Measurements from ENCODE around the gene RAB8A. TPM values are rescaled to one million over a fixed set of nuclear protein-coding genes. Genes with fewer than 3 reads are reported as not detected.
A peak's percentile ranks its signal among the peaks of the same experiment; 100 is the strongest.

The RAB8A gene
- 100 to 1,000 TPM in 1 of 6 donors, 10 to 100 TPM in 5; 29.3 to 117 (median 60.6) TPM for total RNA-seq

DNA sequence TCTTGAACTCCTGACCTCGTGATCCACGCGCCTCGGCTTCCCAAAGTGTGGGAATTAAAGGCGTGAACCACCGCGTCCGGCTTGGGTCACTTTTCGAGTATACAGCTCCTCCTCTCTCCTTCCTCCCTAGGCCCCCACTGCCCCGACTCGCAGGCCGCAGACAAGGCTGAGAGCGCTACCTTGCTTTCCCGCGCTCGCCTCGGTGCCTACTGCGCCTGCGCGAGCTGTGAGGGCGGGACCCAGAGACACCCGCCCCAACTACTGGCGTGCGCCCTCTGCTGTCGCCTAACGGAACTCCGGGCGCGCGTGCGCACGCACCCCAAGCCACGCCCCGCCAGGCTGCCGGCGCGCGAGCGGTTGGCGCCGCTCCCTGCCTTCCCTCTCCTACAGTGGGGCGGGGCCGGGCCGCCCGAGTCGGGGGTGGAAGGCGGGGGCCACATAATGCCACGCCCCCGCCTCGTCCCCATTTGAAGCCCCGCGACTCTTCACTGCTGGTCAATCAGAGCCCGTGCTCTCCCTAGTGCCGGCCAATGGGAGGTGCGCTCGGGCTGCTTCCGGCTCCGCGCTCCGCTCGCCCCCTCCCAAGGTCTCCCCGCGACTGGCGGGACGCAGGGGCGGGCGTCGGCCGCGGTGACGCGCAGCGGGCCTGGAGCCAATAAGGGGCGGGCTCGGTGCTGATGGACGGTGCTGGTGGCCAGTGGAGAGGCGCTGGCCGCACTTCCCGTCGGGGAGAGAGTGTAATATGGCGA, at the start of gene RAB8A:
Gene RAB8A, plus strand, starts transcription at position 730 of the 749 bp plus-strand sequence. Its CDS starts 13 bp downstream, at position 743.
- Histone ChIP-seq H3K4me3 (peak within 1 kb of the TSS; percentile 68 to 86 (median 74)), H3K4me1 (peaks cover 33 to 58% (median 39%) of the 10 kb centered on the region in 4 donors), H3K36me3 (peaks cover 0 to 7% (median 3%) of the 10 kb centered on the region in 4 donors), H3K9me3 (no peaks in the 10 kb centered on the region), H3K27me3 (no peaks in the 10 kb centered on the region), H3K27ac (peak within 1 kb of the TSS; percentile 88 to 98 (median 92))
- DNase-seq (peak; percentile 100), ATAC-seq (ENCODE audit: low FRiP score in 2 of 2) (peak; percentile 97 to 99)
- 2 to 3% methylated on average over 17 to 59 of the region's 81 CpGs for WGBS, 2 donors
- TF ChIP-seq EP300 (IDR thresholded peaks at IDR 0.05) (peak in 1 of 4 donors; percentile 10), POLR2A (IDR thresholded peaks at IDR 0.05) (no peak), POLR2AphosphoS5 (IDR thresholded peaks at IDR 0.05) (peak; percentile 75 to 87), CTCF (IDR thresholded peaks at IDR 0.05) (peak; percentile 99 to 100 (median 100))

DNA sequence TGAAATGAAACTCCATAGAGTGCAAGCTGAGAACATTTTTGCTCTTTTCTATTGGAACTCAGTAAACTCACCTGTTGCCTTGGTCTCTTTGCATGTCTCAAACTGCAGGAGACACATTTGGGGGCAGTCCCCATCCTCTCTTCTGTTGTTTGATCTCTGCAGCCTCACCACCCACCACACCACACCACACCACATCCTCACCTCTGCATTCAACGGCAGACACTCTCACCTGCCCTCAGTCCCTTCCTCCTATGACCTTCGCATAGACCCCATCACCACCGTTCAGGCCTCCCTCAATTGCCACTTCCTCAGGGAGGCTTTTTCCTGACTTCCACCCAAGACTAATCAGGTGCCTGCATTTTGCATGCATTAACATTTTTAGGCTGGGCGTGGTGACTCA, 49.7 kb upstream of the RAB8A start:
- H3K27me3 ChIP-seq: no peaks in the 10 kb centered on the region
- ATAC-seq (ENCODE audit: low FRiP score in 2 of 2) (no peak), DNase-seq (no peak)
- WGBS, 2 donors: 79 to 87% methylated on average over 4 of the region's 4 CpGs
- no peak for TF ChIP-seq POLR2AphosphoS5 (IDR thresholded peaks at IDR 0.05)
- TF ChIP-seq CTCF (IDR thresholded peaks at IDR 0.05): no peak
- no peak for TF ChIP-seq EP300 (IDR thresholded peaks at IDR 0.05)
- TF ChIP-seq POLR2A (IDR thresholded peaks at IDR 0.05): no peak
- no peak overlapping the region for H3K27ac ChIP-seq
- H3K36me3 ChIP-seq: no peaks in the 10 kb centered on the region
- H3K9me3 ChIP-seq: peaks cover 0 to 2% (median 0%) of the 10 kb centered on the region in 4 donors
- H3K4me3 ChIP-seq: no peak overlapping the region
- peaks cover 8 to 15% (median 10%) of the 10 kb centered on the region in 4 donors for H3K4me1 ChIP-seq

- WGBS, 2 donors: 68 to 70% methylated on average over 2 of the region's 2 CpGs
- H3K27ac ChIP-seq: no peak overlapping the region
- no peaks in the 10 kb centered on the region for H3K27me3 ChIP-seq
- H3K9me3 ChIP-seq: no peaks in the 10 kb centered on the region
- TF ChIP-seq CTCF (IDR thresholded peaks at IDR 0.05): peak; percentile 83 to 88 (median 84)
- no peak for TF ChIP-seq POLR2AphosphoS5 (IDR thresholded peaks at IDR 0.05)
- ATAC-seq (ENCODE audit: low FRiP score in 2 of 2) (peak; percentile 72 to 73), DNase-seq (peak in 1 of 2 donors; percentile 67)
- H3K36me3 ChIP-seq: no peaks in the 10 kb centered on the region
- no peak overlapping the region for H3K4me3 ChIP-seq
- peaks cover 17 to 23% (median 19%) of the 10 kb centered on the region in 4 donors for H3K4me1 ChIP-seq
Observed at GRCh38 chr19:16062789-16063188, 48.9 kb upstream of the RAB8A start.

GRCh38 chr19:16064209-16064889, 47.3 kb upstream of the RAB8A start:
- TF ChIP-seq POLR2A (IDR thresholded peaks at IDR 0.05) (peak in 1 of 4 donors; percentile 2), POLR2AphosphoS5 (IDR thresholded peaks at IDR 0.05) (no peak)
- ATAC-seq (ENCODE audit: low FRiP score in 2 of 2): no peak
- peak overlapping the region in 1 of 4 donors; percentile 31 for H3K27ac ChIP-seq
- H3K4me1 ChIP-seq: peaks cover 17 to 29% (median 21%) of the 10 kb centered on the region in 4 donors
- 91 to 94% methylated on average over 12 to 16 of the region's 16 CpGs for WGBS, 2 donors
- no peaks in the 10 kb centered on the region for H3K9me3 ChIP-seq
- H3K27me3 ChIP-seq: no peaks in the 10 kb centered on the region
- peak in 1 of 2 donors; percentile 53 for DNase-seq
- no peaks in the 10 kb centered on the region for H3K36me3 ChIP-seq
- no peak overlapping the region for H3K4me3 ChIP-seq

GRCh38 chr19:16066611-16067104, 45.0 kb upstream of the RAB8A start:
- Histone ChIP-seq H3K36me3 (no peaks in the 10 kb centered on the region), H3K27me3 (no peaks in the 10 kb centered on the region), H3K4me1 (peaks cover 38 to 51% (median 42%) of the 10 kb centered on the region in 4 donors), H3K27ac (peak overlapping the region; percentile 16 to 80 (median 74)), H3K4me3 (peak overlapping the region in 3 of 4 donors; percentile 31 to 44 (median 38)), H3K9me3 (no peaks in the 10 kb centered on the region)
- peak in 1 of 2 donors; percentile 7 for ATAC-seq (ENCODE audit: low FRiP score in 2 of 2)
- 36 to 38% methylated on average over 6 of the region's 6 CpGs for WGBS, 2 donors
- peak in 1 of 4 donors; percentile 26 for TF ChIP-seq EP300 (IDR thresholded peaks at IDR 0.05)
- TF ChIP-seq POLR2AphosphoS5 (IDR thresholded peaks at IDR 0.05): peak; percentile 54 to 74
- no peak for TF ChIP-seq POLR2A (IDR thresholded peaks at IDR 0.05)
- TF ChIP-seq CTCF (IDR thresholded peaks at IDR 0.05): peak in 5 of 6 experiments; percentile 27 to 63 (median 41)
- peak in 1 of 2 donors; percentile 60 for DNase-seq

Data from upper lobe of left lung (tissue), 6 donors.